GM04503 (cell line): ENCODE data around the gene RNF10.
"Not testable (repeated sequence)": the region's sequence is repeated elsewhere in the genome, so short reads cannot be mapped to it uniquely, and the experiment has no call there.

ENCODE experiments used
- DNase-seq: peaks from one replicate; pipeline ENCODE4 v3.0.0-alpha.2; 2012; ENCODE audit warnings: low read depth

Gene RNF10

DNA sequence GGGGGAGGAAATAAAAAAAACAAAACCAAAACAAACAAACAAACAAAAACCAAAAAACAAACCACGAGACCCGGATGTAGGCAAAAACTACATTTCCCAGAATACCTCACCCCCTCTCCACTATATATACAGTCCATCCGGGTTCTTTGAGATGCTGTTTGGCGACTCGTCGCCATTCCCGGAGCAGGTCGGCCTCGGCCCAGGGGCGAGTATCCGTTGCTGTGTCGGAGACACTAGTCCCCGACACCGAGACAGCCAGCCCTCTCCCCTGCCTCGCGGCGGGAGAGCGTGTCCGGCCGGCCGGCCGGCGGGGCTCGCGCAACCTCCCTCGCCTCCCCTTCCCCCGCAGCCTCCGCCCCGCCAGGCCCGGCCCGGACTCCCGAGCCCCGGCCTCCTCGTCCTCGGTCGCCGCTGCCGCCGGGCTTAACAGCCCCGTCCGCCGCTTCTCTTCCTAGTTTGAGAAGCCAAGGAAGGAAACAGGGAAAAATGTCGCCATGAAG, at the start of gene RNF10:
RNF10 (plus strand) TSS at position 154 of the 500 bp plus-strand sequence. CDS start 456 bp downstream, outside the sequence.
- peak; percentile 45 for DNase-seq

DNA sequence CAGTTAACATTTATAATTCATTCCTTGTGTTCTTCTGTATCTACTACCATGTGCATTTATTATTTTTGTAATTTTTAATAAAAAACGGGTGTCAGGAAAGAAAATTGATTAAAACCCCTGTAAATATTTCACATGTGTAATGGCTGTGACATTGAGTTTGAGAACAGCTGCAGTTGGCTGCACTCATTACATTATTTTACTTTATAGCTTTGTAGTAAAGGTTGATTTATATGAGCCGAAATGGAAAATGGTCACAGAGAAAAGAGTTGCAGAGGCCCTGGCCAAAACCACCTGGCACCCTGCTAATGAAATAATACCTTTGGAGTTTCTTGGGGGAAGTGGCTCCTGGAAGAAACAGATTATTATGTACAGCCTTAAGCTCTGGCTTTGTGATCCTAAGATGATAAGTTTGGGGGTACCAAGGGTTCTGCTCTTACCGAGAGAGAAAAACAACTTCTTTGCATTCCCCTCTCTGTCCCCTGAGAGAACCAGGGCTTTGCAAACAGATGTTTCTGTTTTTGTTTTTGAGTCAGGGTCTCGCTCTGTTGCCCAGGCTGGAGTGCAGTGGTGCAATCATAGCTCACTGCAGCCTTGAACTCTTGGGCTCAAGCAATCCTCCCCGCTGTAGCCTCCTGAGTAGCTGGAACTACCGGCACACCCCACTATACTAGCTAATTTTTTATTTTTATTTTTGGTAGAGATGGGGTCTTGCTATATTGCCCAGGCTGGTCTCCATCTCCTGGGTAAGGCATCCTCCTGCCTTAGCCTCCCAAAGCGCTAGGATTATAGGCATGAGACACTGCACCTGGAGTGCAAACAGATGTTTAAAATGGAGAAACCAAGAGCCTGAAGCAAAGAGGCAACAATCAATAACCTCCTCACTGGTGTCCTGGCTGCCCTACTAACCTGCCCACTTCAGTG, 47.9 kb upstream of the RNF10 start:
- no peak for DNase-seq

DNA sequence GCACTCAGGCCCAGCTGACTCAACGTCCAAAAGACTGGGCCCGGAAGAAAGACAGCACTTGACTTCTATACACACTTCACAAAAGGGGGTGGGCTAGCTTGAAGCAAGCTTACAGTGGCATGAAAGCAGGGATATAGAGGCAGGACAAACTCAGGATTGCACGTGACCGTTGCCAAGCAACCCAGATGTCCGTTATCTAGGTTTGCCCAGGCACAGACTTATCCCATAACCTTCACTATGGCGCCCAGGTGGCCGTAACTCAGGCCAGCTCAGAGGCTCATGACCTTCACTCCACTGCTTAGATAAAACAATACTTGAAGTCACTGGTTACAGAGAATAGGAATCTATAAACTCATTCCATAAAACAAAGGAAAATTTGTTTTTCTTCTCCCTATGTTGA, 46.6 kb upstream of the RNF10 start:
- not testable (repeated sequence) for DNase-seq

DNA sequence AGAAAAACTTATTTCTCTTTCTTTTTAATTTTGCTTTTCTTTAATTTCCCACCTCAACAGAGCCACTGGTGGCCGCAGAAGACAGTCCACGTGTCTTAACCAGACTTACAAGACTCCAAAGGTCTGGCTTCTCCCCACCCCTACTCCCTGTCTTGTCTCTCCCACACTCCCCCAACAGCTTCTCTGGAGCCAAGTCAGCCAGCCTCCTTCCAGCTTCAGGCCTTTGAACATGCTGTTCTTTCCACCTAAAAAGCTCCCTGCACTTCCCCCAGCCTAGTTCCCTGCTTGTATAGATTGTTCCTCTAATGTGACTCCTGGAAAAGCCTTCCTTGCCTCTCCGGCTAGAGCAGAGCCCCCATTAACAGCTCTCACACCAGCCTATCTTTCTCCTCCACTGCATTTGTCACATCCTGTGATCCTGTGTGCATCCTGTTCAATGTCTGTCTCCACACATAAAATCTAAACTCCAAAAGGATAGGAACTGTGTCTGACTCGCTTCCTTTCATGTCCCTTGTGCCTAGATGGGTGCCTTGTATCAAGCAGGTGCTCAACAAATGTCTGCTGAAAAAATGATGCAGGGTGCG, 46.0 kb upstream of the RNF10 start:
- no peak for DNase-seq

DNA sequence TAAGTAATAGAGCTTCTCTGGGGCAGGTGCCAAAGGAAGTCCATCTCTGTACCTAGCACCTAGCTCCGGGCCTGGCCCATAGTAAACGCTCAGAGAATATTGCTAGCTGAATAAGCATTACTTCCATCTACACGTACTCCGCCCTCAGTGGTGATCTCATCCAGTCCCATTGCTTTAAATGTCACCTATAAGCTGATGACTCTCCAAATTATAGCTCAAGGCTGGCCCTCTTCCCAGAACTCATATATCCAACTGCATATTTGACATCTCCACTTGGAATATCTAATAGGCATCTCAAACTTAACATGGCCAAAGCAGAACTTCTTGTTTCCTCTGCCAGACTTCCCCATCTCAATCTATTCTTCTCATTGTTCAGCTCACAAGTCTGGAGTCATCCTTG, 45.1 kb upstream of the RNF10 start:
- DNase-seq: no peak

DNA sequence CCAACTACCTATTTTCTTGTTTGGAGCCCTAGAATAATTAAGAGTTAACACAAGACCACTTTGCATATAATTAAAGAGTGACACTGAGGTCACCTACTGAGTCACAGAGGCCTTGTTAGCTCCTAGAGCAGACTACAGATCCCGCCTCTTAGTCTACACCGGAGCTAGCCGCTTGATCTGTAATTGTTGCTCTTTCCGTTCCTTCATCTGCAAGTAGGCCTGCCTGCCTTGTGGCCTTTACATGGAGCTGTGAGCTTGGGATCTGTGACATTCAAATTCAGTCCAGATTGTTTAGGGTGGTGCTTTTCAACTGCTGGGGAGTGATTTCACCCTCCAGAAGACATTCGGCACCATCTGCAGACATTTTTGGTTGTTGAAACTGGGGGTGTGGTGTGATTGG, 43.8 kb upstream of the RNF10 start:
- DNase-seq: no peak

DNA sequence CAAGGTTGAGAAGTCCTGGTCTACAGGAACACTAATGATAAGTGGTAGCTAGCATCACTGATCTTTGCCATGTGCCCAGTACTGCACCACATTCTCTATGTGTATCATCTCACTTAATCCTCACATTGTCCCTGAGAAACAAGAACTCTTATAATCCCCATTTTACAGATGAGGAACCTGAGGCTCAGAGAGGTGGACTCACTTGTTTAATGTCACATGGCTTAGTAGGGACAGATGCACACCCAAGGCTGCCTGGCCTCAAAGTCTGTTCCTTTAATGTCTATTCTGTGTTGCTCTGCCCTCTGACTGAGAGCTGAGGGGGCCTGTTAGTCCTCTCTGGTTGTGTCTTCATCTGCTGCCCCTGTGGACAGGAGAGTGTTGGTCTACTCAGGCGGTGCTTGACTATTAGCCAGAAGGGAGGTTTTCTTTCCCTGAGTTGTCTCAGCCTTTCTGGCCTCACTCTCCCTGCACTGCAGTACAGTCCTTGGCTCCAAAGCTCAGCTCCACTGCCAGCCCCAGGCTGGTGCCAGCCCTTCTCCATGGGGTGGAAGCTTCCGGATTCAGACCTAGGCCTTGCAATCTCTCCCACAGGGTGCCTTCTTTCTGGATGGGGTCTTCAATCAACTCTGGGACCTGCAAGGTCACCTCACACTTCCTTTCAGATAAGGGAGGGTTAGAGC, 43.2 kb upstream of the RNF10 start:
- DNase-seq: no peak

DNA sequence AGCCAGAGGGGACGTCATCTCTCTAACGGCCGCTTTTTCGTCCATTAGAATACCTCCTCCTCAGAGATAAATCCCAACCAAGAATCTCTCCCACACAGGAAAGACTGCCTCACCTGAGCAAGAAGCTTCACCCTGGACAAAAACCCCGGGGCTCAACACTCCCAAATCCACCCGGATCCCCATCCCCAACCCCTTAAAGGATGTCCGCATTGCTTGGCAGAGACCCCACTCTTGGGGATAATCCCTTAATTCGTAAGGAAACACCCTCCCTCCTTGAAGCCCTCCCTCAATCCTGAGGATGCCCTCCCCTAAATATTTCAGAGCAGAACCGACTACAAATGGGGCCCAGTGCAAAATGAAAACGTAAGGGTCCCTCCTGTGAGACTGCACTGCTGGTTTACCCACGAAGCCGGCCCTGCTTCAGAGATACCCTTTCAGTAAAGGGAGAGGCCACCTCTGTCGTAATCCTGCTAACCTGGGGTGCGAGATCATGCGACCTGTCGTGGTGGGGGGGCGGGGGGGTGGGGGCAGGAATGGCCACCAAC, 38.9 kb upstream of the RNF10 start:
- no peak for DNase-seq

DNA sequence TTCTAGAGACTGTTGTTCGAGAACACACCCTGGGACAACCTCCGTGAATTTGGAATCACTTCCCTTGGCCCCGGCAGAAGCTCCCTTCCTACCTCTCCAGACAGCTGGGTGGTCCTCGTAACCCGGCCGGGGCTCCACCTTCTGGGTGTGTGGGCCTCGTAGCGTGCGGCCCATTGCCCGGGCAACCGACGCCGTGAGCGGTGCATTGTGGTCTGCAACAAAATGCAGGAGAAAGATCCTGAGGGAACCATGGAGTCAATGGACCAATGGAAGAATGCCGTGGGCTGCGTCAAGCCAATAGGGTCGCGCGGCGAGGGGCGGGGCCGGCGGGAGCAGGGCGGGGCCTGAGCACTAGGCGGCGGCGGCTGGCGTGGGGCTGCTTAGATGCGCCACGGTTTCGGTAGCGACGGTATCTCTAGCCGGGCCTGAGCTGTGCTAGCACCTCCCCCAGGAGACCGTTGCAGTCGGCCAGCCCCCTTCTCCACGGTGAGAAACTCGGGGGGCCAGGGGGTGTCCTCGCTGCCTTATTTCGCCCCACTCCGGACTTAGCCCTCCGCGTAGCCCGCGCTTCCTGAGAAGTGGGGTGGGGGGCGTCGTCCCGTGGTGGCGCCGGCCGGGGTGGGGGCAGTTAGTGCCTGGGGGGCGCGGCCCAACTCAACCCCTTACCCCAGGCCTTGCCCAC, 38.3 kb upstream of the RNF10 start, which contains the start of gene DYNLL1:
DYNLL1 (plus strand) TSS at position 383 of the 682 bp plus-strand sequence. CDS start 309 bp downstream, outside the sequence.
- DNase-seq: peak; percentile 71

DNA sequence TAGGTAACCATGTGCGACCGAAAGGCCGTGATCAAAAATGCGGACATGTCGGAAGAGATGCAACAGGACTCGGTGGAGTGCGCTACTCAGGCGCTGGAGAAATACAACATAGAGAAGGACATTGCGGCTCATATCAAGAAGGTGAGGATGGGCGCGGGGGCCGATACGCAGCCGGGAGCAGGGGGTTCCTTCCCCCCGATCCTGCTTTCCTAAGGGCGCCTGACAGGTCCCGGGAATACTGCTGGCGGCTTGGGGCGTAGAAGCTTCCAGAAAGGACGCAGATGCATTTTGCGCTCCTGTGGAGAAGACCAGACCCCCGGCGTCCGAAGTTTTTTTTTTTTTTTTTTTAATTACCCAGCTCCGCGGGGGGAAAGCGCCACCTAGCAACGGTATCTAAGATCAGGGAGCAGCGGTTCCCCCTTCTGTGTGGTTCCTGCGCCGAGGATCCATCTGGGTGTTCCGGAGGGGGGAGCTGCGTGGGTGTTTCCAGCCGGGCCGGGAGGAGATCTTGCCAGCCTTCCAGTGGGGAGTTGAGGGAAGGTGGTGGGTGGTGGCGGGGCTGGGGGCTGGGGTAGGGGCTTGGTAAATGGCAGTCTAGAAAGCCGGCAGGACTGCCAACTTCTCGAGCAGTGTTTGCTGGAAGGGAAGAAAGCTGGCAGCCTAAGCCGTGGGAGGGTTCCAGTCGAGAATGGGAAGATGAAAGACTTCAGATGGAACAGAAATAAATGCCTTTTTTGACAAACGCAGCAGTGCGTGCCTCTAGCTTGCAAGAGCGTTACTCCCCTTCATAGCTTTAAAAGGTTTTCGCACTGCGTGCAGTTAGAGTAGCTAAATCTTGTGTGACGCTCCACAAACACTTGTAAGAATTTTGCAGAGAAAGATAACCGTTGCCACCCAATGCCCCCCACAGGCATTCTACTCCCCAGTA, 37.5 kb upstream of the RNF10 start:
- DNase-seq: no peak

DNA sequence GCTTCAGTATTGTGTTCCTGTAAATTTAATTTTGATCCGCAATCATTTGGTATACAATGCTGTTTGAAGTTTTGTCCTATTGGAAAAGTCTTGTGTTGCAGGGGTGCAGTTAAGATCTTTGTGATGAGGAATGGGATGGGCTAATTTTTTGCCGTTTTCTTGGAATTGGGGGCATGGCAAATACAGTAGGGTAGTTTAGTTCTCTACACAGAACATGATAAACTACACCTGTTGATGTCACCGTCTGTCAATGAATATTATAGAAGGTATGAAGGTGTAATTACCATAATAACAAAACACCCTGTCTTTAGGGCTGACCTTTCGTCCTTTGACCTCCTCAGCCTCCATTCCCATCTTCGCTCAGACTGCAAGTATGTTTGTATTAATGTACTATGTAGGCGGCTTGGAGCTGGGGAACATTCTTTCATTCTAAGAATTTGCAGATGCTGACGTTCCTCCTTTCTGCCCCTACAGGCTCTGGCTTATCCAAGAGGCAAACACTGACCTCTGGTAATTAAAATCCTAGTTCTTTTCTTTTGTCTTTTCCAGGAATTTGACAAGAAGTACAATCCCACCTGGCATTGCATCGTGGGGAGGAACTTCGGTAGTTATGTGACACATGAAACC, 36.5 kb upstream of the RNF10 start:
- no peak for DNase-seq

DNA sequence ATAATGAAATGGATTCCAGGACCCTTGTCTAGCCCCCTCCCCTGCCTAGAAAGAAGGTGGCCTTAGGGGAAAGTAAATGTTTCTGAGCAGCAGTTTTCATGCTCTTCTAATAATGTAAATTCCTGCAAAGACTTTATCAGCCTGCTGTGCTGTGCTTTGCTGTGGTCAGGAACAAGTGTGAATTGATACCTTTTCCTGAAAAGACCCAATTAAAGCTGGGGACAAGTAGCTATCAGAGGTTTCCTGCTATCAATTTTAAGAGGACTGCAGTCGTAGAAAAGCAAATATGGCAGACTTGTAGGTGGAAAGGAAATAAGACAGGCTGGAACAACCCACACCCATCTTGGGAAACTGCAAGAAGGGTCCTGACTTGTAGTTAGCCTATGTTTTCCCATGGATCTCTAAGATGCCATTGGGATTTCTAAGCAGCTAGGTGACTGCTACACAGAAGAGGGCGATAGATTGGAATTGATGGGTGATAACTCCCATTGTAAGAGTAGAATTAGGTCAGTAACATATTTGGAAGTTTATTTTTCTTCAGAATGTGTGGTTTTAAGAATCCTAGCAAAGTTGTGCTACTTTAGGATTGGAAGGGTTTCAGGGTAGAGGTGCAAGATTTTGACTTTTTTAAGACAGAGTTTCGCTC, 35.2 kb upstream of the RNF10 start:
- DNase-seq: no peak

DNA sequence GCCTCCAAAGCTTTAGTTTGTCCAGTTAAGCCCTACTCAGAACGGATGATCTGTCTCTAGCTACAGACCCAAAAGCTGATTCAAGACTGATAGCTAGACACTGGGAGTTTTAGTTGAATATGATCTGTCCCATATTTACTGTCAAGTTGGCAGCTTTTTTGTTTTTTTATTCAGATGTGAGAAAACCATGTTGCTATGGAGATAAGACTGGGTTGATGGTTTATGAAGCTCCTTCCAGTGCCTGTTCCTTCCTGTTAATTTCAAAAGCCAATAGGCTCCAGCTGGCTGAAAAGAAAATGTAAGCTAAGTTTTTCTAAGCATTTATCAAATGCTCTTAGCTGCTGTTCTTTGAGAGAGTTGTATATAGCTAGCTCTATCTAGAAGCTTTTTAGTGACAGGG, 33.6 kb upstream of the RNF10 start:
- peak; percentile 28 for DNase-seq

DNA sequence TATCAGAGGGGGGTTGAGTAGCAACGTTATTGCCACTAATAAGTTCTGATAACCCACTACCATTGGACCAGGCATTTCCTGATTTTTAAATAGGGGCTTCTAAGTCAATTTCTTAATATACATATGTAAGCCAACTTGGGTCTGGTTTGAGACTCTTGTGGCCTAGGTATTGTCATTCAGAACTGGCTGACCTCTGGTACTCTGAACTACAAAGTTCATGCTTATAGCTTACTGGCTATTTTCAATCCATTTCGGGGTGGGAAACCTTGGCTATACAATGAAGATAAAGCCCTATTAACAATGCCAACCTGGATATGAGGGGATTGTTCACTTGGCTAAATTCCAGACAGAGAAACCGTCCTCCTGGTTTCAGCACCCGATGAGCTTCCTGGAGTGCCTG, 29.6 kb upstream of the RNF10 start:
- no peak for DNase-seq

DNA sequence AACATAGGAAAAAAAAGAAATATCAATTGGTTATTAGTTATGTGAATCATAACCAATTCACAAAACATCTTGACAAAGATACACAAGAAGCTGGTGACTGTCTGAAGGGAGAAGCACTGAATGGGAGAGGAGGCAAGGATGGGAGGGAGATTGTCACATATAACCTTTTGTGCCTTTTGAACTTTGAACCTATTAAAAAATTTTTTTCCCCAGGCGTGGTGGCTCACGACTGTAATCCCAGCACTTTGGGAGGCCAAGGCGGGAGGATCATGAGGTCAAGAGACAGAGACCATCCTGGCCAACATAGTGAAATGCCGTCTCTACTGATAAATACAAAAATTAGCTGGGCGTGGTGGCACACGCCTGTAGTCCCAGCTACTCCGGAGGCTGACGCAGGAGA, 25.6 kb upstream of the RNF10 start:
- no peak for DNase-seq

DNA sequence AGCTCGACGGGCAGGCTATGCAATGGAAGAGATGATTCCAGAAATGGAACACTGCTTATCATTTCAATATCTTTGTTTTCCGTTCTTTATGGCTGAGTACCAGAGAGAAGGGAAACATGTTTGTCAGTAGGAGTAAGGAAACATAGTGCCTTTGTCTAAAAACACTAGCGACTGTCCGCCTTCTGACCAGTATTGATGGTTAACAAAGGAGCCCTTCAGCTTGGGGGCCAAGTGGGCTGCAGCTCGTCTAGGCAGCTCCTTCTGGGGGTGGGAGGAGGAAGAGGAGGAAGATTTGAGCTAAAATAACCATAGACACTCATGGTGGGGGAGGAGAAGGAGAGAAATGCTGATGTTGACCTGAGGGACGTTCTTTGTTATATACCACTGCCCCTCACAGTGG, 20.2 kb upstream of the RNF10 start:
- DNase-seq: no peak

DNA sequence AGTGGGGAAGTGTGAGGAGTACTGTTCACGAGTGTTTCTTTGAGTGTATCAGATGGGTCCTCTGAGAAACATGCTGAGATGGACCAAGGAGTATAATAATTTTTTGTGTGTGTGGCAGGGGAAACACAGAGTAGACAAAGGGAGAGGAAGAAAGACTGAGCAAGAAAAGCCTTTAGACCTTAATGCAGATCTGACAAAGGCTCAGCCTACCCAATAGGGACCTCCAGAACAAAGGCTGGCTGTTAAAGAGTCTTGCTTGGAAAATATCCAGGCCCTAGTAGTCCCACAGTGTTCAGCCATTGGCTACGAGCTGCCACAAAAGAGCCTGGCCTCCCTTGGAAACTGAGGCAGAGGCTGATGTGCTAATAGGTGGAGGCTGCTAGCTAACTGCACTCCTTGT, 18.7 kb upstream of the RNF10 start:
- no peak for DNase-seq

DNA sequence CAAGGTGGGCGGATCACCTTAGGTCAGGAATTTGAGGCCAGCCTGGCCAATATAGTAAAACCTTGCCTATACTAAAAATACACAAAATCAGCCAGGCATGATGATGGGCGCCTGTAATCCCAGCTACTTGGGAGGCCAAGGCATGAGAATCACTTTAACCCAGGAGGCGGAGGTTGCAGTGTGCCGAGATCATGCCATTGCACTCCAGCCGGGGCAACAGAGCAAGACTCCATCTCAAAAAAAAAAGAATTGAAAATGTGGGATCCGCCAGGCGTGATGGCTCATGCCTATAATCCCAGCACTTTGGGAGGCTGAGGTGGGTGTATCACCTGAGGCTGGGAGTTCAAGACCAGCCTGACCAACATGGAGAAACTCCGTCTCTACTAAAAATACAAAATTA, 14.8 kb upstream of the RNF10 start:
- not testable (repeated sequence) for DNase-seq

DNA sequence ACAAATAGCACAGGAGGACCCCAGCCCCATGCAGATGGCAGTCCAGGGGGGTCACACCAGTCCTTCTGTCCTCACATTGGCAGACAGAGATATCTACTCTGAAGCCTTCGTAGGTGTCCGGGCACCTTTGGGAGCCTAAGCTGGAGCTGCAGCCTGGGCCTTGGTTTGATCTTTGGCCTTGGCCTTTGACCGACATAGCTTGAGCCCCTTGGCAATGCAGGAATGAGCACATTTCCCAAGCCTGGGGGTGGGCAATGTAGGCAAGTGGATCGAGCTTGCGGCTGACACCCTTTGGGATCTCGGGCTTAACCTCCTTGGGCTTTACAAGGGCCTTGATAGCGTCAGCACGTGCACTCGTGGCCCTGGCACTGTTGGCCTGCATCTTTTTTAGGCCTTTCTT, 11.6 kb upstream of the RNF10 start:
- DNase-seq: no peak
